Heart left ventricle (tissue), 16 donors: Measurements from ENCODE around the gene RNF213. TPM values are rescaled to one million over a fixed set of nuclear protein-coding genes. Genes with fewer than 3 reads are reported as not detected.
"Not testable (repeated sequence)": the region's sequence is repeated elsewhere in the genome, so short reads cannot be mapped to it uniquely, and the experiment has no call there.

Experiments
- ATAC-seq, 4 donors: fragments of 200-7000 bp; cut with Tn5 transposase; one replicate each; pipeline ENCODE4 v1.9.1; 2020 to 2022; ENCODE audit warnings: moderate library complexity in 4 of 4, mild to moderate bottlenecking in 3 of 4, moderate number of reproducible peaks in 1 of 4
- DNase-seq, 5 donors: peaks; one replicate each; pipeline ENCODE4 v3.0.0-alpha.2; 2020
- H3K27ac ChIP-seq, 12 donors: fragments of 200-600 bp; sonication (generic) in 4 of 12; one replicate each; pipeline versions ENCODE4 v1.5.0 to v1.8.0; 2016 to 2022; ENCODE audit warnings: mild to moderate bottlenecking in 2 of 12
- H3K27me3 ChIP-seq, 9 donors: fragments of 200-600 bp; sonication (generic) in 2 of 9; one replicate each; pipeline versions ENCODE4 v1.5.1 to v1.8.0; 2016 to 2022; ENCODE audit warnings: mild to moderate bottlenecking in 3 of 9
- H3K36me3 ChIP-seq, 9 donors: fragments of 200-600 bp; sonication (generic) in 2 of 9; one replicate each; pipeline versions ENCODE4 v1.5.0 to v1.8.0; 2018 to 2022; ENCODE audit warnings: mild to moderate bottlenecking in 2 of 9
- H3K4me1 ChIP-seq, 12 donors: fragments of 200-600 bp; sonication (generic) in 4 of 12; one replicate each; pipeline versions ENCODE4 v1.5.0 to v1.8.0; 2016 to 2022; ENCODE audit warnings: mild to moderate bottlenecking in 3 of 12
- H3K4me3 ChIP-seq, 12 donors: fragments of 200-600 bp; sonication (generic) in 4 of 12; one replicate each; pipeline versions ENCODE4 v1.5.0 to v1.8.0; 2017 to 2022; ENCODE audit warnings: mild to moderate bottlenecking in 9 of 12, moderate library complexity in 4 of 12
- H3K9me3 ChIP-seq, 12 donors: fragments of 200-600 bp; sonication (generic) in 4 of 12; one replicate each; pipeline versions ENCODE4 v1.5.0 to v1.8.0; 2016 to 2022; ENCODE audit warnings: mild to moderate bottlenecking in 1 of 12
- POLR2A ChIP-seq, 2 donors: fragments of 450-650 bp; IDR thresholded peaks; one replicate each; pipeline ENCODE4 v1.6.1; 2017; ENCODE audit warnings: antibody characterized with exemption in 2 of 2, mild to moderate bottlenecking in 2 of 2, moderate library complexity in 2 of 2
- WGBS, 4 donors: extraction: QIAGEN DNeasy Blood & Tissue Kit in 2 of 4; methylation state at CpG; one replicate each; pipeline versions ENCODE4 v1.1.5 to v1.1.7; 2013 to 2018; 5-methylcytosine and 5-hydroxymethylcytosine counted together
- intact Hi-C, 10 donors: fragments of 100-400 bp; cut with DNase I; formaldehyde crosslinking; loops; one replicate each; pipeline versions ENCODE4 v1.11.1 to v1.14.2; 2022
- polyA plus RNA-seq, 2 donors: library from polyadenylated mRNA; stranded (reverse); fragments of 200-250 nt; gene quantifications; one replicate each; pipeline ENCODE4 v1.2.3, GENCODE V29; 2013
- total RNA-seq, 9 donors: library from RNA; depleted of rRNA in 2 of 9; stranded (reverse); fragments of >200 nt in 2 of 9; fragmentation: NEBNext Ultra II Directional in 3 of 9; extraction: Animal tissue kit (Norgen Biotek cat#: 25700) in 3 of 9; gene quantifications; one replicate each; pipeline versions ENCODE4 v1.1.0 to v1.2.4, GENCODE V29; 2016 to 2023
- TF ChIP-seq, protein P1 (sequence below), 12 donors: fragments of 200-600 bp; sonication (generic) in 4 of 12; IDR thresholded peaks; one replicate each; pipeline versions ENCODE4 v1.5.0 to v1.8.0; 2018 to 2022; ENCODE audit warnings: antibody characterized with exemption in 12 of 12, mild to moderate bottlenecking in 5 of 12
- donor health status: ischemic (EF 13 %, LVEDD 7.1; RV severe dilation, severe dysfunction).
- donor health status: healthy with polysubstance abuse.
- donor health status: DM: no; HTN: yes; CAD: no.
- donor health status: DM: no; HTN: no; CAD: no.
- donor health status: ischemic (EF 25% LVEDD 6.9; RV normal size, moderate dysfunction).
- donor health status: ischemic (EF 25% LVEDD 5.7; RV mildly dilated, moderate dysfunction).
- donor health status: healthy.
- donor health status: DM: yes; HTN: yes; CAD: no.
- donor health status: ischemic (EF 35%, LVEDD 5.7; RV mildly dilated, moderate dysfunction).
- donor health status: nonischemic (EF 11% LVEDD 7.7; RV severe dilation, severe dysfunction).
- donor health status: DM: yes; HTN: yes; CAD: no.
- donor health status: PGD.
- donor health status: ischemic (EF 29% LVEDD 5.4; RV normal size, mild dysfunction).
- donor health status: nonischemic (EF 23%, LVEDD 6.1; RV moderate dilation, normal function).

RNF213 gene
- total and polyA plus RNA-seq, 11 donors: 23.1 to 167 (median 31.4) TPM

DNA sequence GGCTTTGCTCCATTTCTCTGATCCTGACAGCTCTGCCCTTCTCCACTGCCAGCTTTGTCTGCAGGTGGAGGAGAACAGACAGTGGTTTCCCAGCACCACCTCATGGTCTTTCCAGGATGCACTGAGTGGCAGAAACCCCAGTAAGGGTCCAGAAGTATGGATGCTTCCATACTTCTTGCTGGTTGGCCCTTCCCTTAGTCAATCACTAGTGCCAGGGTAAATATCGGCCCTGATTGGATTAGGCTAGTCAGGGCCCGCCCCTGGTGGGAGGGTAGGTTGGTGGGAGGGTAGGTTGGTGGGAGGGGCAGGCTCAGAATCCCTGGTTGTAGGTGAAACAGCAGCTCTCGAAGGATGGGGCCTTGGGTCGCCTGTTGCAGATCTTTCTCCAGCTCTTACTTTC, 10.2 kb downstream of the RNF213 start:
- DNase-seq (no peak), ATAC-seq (peak in 3 of 4 donors; percentile 29 to 51 (median 32))
- 70 to 93% (median 78%) methylated on average over 4 of the region's 4 CpGs for WGBS, 4 donors
- H3K4me1 ChIP-seq: peaks cover 0 to 71% (median 0%) of the 10 kb centered on the region in 12 donors
- intact Hi-C loops: no loop called here
- no peak overlapping the region for H3K4me3 ChIP-seq
- H3K27me3 ChIP-seq: no peaks in the 10 kb centered on the region
- peaks cover 0 to 90% (median 47%) of the 10 kb centered on the region in 9 donors for H3K36me3 ChIP-seq
- no peak for TF ChIP-seq POLR2A (IDR thresholded peaks at IDR 0.05)
- TF ChIP-seq, protein P1, sequence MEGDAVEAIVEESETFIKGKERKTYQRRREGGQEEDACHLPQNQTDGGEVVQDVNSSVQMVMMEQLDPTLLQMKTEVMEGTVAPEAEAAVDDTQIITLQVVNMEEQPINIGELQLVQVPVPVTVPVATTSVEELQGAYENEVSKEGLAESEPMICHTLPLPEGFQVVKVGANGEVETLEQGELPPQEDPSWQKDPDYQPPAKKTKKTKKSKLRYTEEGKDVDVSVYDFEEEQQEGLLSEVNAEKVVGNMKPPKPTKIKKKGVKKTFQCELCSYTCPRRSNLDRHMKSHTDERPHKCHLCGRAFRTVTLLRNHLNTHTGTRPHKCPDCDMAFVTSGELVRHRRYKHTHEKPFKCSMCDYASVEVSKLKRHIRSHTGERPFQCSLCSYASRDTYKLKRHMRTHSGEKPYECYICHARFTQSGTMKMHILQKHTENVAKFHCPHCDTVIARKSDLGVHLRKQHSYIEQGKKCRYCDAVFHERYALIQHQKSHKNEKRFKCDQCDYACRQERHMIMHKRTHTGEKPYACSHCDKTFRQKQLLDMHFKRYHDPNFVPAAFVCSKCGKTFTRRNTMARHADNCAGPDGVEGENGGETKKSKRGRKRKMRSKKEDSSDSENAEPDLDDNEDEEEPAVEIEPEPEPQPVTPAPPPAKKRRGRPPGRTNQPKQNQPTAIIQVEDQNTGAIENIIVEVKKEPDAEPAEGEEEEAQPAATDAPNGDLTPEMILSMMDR (IDR thresholded peaks at IDR 0.05): no peak
- H3K27ac ChIP-seq: no peak overlapping the region
- no peaks in the 10 kb centered on the region for H3K9me3 ChIP-seq

DNA sequence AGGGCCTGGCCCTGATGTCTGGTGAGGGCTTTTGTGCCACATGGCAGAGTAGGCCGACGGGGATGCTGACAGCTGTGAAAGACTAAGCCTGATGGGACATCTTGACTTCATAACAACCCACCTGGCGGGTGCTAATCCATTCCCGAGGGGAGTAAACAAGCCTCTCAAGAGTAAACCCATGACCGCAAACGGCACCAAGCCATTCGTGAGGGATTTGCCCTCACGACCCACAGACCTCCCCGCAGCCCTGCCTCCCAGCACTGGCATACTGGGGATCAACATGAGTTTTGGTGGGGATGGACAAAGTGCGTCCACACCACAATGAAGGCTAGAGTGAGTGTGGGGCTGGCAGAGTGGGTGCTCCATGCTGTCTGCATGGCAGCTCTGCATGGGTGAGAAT, 11.7 kb downstream of the RNF213 start:
- WGBS, 4 donors: 88 to 97% (median 91%) methylated on average over 7 to 10 of the region's 10 CpGs
- Histone ChIP-seq H3K36me3 (peaks cover 0 to 90% (median 38%) of the 10 kb centered on the region in 9 donors), H3K27me3 (no peaks in the 10 kb centered on the region), H3K4me3 (no peak overlapping the region), H3K4me1 (peaks cover 0 to 66% (median 1%) of the 10 kb centered on the region in 12 donors), H3K27ac (no peak overlapping the region), H3K9me3 (no peaks in the 10 kb centered on the region)
- TF ChIP-seq, protein P1 (IDR thresholded peaks at IDR 0.05): no peak
- no peak for TF ChIP-seq POLR2A (IDR thresholded peaks at IDR 0.05)
- intact Hi-C loops: no loop called here
- DNase-seq (no peak), ATAC-seq (no peak)

DNA sequence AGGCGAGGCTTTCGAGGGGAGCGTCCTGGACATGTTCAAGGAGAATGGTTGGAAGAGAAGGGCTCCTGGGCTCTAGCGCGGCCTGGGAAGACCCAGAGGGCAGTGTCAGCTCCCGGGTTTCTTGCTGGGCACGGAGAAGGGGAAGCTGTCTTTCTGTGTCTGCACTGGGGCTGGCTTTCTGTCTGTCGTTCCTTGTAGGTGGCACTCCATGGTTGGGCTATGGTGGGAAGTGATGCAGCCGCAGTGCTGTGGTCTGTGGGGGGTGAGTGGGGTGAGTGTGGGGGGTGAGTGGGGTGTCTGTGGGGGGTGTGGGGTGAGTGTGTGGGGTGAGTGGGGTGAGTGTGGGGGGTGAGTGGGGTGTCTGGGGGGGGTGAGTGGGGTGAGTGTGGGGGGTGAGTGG, 13.7 kb downstream of the RNF213 start:
- 85 to 92% (median 87%) methylated on average over 6 to 9 of the region's 9 CpGs for WGBS, 4 donors
- H3K36me3 ChIP-seq: peaks cover 0 to 90% (median 31%) of the 10 kb centered on the region in 9 donors
- DNase-seq: no peak
- ATAC-seq: no peak
- H3K27me3 ChIP-seq: no peaks in the 10 kb centered on the region
- H3K27ac ChIP-seq: no peak overlapping the region
- no peaks in the 10 kb centered on the region for H3K9me3 ChIP-seq
- intact Hi-C loops: no loop called here
- no peak for TF ChIP-seq POLR2A (IDR thresholded peaks at IDR 0.05)
- TF ChIP-seq, protein P1 (IDR thresholded peaks at IDR 0.05): no peak
- H3K4me1 ChIP-seq: peaks cover 0 to 68% (median 13%) of the 10 kb centered on the region in 12 donors
- no peak overlapping the region for H3K4me3 ChIP-seq

DNA sequence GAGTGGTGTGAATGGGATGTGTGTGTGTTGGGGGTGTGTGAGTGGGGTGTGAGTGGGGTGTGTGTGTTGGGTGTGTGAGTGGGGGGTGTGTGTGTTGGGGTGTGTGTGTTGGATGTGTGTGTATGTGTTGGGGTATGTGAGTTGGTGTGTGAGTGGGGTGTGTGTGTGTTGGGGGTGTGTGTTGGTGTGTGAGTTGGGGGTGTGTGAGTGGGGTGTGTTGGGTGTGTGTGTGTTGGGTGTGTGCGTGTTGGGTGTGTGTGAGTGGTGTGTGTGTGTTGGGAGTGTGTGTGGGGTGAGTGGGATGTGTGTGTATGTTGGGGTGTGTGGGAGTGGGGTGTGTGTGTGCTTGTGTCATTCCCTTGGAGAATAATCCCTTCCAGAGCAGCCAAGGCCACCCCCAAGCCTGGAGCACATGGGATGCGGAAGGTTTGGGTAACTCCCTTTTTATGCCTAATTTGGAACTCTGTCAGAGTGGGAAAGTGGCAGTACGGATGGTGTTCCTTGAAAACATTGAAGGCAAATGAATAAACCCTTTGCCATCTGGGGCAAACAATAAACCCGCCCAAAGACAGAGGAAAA, 14.3 kb downstream of the RNF213 start:
- DNase-seq: no peak
- Histone ChIP-seq H3K27me3 (no peaks in the 10 kb centered on the region), H3K4me1 (peaks cover 0 to 68% (median 17%) of the 10 kb centered on the region in 12 donors), H3K4me3 (no peak overlapping the region), H3K9me3 (no peaks in the 10 kb centered on the region), H3K27ac (no peak overlapping the region), H3K36me3 (peaks cover 0 to 90% (median 24%) of the 10 kb centered on the region in 9 donors)
- no peak for TF ChIP-seq POLR2A (IDR thresholded peaks at IDR 0.05)
- TF ChIP-seq, protein P1 (IDR thresholded peaks at IDR 0.05): no peak
- no peak for ATAC-seq
- WGBS, 4 donors: 81 to 82% (median 82%) methylated on average over 4 of the region's 4 CpGs
- intact Hi-C loops: no loop called here

DNA sequence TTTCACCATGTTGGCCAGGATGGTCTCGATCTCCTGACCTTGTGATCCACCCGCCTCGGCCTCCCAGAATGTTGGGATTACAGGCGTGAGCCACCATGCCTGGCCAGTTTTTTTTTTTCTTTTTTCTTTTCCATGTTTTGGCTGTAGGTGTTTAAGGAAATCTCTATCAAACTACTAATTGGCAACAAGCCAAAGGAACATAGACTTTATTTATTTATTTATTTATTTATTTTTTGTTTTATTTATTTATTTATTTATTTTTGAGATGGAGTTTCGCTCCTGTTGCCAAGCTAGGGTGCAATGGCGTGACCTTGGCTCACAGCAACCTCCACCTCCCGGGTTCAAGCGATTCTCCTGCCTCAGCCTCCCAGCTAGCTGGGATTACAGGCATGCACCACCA, 15.2 kb downstream of the RNF213 start:
- H3K9me3 ChIP-seq, H3K27ac ChIP-seq, H3K27me3 ChIP-seq, H3K4me3 ChIP-seq, ATAC-seq, DNase-seq, intact Hi-C loops: not testable (repeated sequence)
- 96 to 100% (median 97%) methylated on average over 8 of the region's 8 CpGs for WGBS, 4 donors
- Histone ChIP-seq H3K4me1 (peaks cover 0 to 66% (median 21%) of the 10 kb centered on the region in 12 donors), H3K36me3 (peaks cover 0 to 90% (median 24%) of the 10 kb centered on the region in 9 donors)
